GM18861 (cell line): ENCODE results near the gene CCNY.
"Not testable (repeated sequence)": the region's sequence is repeated elsewhere in the genome, so short reads cannot be mapped to it uniquely, and the experiment has no call there.

ENCODE experiments used
- ATAC-seq: cut with Tn5 transposase; IDR thresholded peaks from one replicate; pipeline ENCODE4 v1.9.1; 2021; ENCODE audit not compliant: unreplicated experiment

Gene CCNY

DNA sequence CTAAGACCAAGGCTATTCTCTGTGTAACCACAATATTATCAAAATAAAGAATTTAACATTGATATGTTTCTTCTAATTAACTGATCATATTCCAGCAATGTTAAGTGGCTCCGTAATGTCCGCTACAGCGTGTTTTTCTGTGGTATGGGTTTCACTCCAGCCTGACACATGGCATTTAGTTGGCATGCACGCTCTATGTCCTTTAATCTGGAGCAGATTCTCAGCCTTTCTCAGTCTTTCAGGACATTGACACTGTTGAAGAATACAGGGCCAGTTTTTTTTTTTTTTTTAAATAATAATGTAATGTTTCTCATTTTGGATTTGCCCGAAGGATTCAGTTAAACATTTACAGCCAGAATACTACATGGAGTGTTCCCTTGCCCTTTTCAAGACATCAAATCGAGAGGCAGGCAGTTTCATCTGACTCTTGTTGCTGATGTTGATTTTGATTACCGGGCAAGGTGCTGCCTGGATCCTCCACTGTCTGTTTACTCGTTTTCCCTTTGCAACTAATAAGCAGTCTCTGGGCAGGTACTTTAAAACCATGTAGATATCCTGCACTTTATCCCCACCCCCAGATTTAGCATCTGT lies 171.3 kb downstream of the CCNY start:
- no peak for ATAC-seq

DNA sequence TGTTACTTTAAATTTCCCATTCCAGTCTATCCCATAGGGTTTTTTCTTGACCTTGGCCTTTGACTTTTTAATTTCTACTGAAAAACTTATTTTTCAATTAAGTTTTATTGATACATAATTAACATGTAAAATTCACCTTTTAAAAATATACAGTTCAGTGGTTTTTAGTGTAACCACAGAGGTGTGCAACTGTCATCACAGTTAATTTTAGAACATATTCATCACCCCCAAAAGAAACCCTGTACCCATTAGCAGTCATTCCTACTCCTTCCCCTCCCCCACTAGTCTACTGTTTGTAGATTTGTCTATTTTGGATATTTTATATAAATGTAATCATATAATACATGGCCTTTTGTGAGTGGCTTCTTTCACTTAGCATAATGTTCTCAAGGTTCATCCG lies 172.3 kb downstream of the CCNY start:
- ATAC-seq, result no peak

DNA sequence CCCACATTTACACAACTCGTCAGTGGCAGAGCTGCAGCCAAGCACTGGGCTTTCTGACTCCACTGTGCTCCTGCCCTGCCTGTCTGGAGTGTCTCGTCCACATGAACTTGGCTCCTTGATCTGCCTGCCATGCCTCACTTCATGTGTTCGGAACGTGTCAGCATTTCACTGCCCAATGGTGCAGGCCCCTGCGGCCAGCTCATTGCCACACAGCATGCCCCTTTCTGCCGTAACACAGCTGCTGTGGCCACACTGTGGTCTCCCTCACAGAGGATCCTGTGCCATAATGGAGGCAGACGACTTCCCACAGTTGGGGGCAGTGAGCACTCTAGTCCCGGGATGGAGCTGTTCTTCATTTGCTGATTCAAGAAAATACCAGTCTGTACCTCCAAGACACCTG lies 174.6 kb downstream of the CCNY start:
- no peak for ATAC-seq

DNA sequence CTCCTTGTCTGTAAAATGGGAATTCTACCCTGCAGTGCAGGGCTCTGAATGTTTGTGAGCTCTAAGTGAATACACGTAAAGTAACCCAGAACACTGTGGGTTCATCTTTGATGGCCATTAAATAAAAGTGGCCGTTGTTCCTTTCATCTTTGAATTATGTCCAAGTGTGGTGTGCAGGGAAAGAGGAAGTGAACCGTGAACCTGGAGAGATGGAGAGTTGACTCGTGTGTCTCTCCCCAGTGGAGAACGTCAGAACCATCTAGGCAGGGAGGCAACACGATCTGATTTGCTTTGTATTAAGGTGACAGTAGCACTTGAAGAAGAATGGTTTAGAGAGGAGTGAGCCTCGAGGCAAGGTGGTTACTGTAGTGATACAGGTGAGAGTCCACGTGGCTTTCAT lies 175.3 kb downstream of the CCNY start:
- no peak for ATAC-seq

DNA sequence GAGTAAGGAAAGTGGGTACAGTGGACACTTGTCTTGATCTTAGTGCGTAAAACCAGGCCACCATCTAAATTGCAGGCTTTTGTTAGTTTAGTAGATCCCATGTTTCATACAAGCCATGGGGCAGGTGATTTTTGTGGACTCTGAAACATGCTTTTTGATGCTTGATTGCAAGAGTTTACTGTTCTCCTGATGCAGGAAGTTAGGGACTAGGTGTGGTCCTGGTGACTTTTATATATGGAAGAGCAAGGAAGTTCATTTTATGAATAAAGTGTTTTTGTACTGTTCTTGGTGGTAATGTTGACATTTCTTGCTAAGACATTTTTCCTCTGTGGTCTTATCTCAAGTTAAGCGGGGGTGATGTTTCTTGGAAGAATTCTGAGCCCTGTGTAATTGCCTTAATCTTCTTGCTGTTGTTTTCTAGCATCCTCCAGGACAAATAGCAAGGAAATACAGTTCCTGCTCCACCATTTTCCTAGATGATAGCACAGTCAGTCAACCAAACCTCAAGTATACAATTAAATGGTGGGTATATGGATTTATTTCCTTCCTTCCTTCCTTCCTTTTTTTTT lies 179.9 kb downstream of the CCNY start:
- no peak for ATAC-seq

DNA sequence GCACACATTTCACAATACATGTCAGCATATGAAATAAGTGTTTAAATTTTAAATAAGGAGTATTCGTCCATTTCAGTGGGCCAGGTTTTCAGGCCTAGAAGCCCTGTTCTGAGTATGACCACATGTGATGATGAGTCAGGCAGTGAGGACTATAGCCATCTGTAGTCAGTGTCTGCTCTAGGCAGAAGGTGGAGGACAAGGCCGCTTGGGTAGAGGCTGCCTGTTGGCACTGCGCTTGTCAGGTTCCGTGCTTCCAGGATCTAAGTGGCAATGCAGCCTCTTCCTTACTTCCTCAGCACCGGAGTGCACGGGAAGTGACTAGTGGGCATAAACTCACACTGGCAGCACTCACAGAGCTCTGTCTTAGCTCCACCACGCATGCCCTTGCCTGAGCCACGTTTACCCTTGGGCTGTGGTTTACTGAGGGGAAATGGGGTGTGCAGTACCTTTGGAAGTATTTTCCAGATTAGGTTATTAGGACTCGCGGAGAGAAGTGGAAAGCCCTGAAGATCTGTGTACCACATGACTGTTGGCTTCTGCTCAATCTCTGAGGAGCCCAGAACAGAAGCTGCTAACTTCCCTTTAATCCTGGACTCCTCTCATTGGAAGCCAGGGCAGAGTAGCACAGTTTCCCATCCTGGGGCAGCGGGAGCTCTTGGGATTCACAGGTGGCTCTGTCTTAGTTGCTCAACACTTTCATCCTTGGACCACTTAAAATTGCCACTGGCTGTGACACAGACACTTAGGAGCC lies 181.3 kb downstream of the CCNY start:
- no peak for ATAC-seq

DNA sequence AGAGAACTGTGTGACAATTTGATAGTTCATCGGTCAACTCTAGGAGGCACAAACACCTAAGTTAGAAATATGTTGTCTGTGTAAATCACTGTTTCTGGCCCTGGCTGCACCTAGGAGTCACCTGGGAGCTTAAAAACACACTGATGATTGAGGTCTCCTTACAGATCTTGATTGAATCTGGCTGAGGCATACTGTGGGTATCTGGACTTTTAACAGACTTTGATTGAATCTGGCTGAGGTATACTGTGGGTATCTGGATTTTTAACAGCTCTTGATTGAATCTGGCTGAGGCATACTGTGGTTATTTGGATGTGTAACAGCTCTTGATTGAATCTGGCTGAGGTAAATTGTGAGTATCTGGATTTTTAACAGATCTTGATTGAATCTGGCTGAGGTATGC lies 181.9 kb downstream of the CCNY start:
- not testable (repeated sequence) for ATAC-seq

DNA sequence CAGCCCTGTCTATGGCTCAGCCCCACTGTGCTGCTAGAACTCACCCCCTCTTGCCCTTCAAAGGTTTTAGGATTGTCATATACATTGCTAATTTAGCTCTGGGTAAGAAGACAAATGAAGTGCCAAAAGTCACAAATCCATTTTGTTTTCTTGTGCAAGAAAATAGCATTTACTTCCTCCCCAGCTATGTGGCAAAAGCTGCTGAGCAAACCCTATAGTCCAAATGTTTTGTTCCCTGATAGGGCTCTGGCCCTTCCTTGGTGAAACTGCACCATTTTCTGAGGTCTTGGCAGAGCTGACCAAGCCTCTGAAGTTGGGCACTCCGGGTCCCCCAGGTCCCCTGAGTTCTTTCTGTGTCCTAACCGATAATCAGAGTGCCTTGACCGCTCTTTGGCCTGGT lies 184.7 kb downstream of the CCNY start:
- no peak for ATAC-seq

DNA sequence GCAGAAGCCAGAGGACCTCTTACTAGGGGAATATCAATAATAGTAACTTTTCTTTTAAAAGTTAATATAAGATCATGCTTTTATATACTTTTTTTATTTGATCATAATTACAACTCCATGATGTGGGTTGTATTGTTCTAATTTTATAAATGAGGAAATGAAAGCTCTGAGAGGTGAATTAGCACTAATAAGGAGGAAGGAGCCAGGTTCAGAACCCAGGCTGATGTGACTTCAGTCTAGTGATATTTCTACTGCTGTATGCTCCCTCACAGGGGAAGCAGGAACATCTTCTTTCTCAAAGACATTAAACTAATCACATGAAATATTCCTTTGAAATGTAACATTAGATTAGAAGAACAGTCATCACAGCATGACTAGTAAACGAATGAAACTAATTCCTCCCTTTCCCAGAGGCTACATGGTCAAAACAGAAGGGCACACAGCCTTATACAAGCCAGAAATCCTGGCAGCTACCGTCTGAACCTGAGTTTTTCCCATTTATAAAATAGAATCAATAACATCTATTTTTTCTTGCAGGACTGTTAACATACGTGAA lies 187.4 kb downstream of the CCNY start:
- peak; percentile 51 for ATAC-seq

DNA sequence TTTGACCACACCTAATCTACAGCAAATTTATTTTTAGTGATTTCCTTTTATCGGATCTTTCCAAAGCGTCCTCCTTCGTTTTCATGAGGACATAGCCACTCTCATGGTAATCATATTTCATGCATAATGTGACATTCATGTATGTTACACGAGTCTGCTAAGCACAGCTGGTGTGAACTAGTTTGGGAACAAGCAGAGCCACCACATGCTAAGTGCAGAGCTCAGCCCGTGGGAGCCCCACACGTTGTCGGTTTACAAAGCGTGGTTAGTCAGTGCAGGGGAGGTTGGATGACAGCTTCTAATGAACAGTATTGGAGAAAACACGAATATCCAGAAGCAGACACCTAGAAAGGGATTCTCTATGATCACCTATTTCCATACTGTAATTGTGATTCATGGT lies 190.4 kb downstream of the CCNY start:
- ATAC-seq, result no peak

DNA sequence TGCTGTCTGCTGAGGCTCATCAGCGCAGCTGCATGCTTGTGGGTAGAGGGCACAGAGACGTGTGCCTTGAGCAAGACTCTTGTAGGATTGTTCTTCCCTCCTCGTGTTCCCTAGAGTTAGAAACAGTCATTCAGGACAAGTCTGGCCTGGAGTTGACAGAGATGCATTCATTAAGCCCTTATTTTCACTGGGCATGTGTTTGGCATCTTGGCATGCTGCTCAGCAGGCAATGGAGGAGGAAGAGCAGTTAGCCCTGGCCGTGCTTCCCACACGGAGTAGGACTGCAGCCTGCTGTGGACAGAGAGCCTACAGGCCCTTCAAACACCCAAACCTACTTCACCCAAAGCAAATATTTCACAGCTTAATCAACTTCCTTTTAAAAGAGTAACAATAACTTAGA lies 195.8 kb downstream of the CCNY start:
- no peak for ATAC-seq

DNA sequence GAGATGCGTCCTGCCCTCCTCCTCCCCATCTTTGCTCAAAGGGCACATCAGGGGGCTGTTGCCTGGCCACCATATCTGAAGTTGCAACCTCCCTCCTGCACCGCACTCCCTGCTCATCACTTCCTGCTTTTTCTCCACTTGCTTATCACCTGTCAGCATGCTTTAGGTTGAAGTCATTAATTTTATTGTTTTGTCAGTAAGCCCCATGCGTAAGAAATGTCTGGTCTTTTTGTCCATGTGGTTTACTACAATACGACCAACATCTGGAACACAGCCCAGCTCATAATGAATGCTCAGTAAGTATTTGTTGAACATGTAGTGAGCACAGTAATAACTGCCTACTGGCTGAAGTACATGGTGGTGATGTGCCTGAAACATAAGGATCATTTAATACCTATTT lies 197.3 kb downstream of the CCNY start:
- ATAC-seq, result no peak

DNA sequence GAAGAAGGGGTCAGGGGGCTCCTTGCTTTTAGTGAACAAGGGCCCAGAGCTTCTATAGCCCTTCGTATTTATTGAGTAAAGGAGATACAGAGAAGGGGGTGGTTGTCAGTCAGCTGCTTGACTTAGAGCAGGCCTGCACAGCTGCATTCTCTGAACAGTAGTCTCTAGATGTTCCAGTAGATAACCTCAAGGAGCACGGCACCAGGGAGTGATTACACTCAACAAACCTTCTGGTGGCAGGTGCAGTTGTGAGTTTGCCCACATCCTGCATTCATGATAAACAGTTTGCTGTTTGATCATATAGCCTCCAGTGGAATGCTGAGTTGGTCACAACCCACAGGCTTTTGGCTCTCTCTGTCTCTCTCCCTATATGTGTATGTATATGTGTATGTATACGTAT lies 198.8 kb downstream of the CCNY start:
- no peak for ATAC-seq

DNA sequence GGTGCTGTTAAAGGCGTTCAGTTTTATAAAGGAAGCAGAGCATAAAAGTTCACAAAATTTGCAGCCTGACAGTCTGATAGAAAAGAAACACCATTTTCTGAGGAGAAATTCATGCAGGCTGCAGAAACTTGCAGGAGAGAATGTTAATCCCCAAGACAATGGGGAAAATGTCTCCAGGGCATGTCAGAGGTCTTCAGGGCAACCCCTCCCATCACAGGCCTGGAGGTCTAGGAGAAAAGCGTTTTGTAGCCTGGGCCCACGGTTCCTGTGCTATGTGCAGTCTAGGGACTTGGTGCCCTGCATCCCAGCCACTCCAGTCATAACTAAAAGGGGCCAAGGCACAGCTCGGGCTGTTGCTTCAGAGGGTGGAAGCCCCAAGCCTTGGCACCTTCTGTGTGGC lies 200.5 kb downstream of the CCNY start:
- no peak for ATAC-seq

DNA sequence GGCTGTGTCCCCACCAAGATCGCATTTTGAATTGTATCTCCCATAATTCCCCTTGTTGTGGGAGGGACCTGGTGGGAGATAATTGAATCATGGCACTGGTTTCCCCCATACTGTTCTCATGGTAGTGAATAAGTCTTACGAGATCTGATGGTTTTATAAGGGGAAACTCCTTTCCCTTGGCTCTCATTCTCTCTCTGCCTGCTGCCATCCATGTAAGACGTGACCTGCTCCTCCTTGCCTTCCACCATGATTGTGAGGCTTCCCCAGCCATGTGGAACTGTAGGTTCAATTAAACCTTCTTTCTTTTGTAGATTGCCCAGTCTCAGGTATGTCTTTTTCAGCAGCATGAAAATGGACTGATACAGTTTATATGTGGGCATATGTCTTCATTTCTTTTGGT lies 201.6 kb downstream of the CCNY start:
- not testable (repeated sequence) for ATAC-seq

DNA sequence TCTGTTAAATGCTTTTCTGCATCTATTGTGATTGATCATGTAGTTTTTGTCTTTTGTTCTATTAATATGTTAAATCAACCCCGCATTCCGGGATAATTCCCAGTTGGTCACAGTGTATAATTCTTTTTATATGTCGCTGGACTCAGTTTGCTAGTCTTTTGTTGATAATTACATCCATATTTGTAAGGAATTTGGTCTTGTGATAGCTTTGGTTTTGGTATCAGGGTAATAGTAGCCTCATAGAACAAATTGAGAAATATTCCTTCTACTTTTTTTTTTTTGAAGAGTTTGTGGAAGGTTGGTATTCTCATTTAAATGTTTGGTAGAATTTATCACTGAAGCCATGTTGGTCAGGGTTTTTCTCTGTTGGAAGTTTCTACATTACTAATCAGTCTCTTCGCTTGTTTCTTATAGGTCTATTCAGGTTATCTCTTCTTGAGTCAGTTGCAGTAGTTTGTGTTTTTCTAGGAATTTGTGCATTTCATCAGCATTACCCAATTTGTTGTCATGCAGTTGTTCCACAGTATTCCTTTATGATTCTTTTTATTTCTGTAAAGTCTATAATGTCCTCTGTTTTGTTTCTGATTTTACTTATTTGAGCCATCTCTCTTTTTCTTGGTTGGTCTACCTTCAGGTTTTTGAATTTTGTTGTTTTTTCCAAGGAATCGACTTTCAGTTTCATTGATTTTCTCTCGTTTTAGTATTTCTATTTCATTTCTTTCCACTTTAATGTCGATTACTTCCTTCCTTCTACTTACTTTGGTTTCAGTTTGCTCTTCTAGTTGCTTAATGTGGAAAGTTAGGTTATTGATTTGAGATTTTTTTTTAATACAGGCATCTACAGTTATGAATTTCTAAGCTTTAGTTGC lies 204.2 kb downstream of the CCNY start:
- no peak for ATAC-seq

DNA sequence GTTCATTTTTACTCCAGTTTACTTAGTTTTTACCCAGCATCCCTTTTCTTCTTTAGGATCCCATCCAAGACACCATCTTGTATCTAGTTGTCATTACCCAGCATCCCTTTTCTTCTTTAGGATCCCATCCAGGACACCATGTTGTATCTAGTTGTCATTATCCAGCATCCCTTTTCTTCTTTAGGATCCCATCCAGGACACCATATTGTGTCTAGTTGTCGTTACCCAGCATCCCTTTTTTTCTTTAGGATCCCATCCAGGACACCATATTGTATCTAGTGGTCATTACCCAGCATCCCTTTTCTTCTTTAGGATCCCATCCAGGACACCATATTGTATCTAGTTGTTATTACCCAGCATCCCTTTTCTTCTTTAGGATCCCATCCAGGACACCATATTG lies 205.4 kb downstream of the CCNY start:
- no peak for ATAC-seq

DNA sequence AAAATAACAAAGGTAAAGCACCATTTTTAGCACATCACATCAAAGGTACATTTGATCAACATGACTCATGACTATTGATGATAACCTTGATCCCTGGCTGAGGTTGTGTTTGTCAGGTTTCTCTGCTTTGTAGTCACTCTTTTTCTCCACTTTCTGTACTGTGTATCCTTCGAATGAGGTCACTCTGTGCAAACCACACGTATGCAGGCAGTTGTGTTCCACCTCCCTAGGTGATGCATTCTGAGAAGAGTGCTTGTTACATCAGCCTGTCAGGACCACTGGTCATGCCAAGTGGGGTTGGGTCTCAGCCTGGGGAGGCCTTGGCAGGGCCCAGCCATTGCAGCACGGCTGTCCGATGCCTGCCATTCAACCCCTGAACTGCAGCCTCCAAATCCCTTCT lies 206.0 kb downstream of the CCNY start:
- no peak for ATAC-seq

DNA sequence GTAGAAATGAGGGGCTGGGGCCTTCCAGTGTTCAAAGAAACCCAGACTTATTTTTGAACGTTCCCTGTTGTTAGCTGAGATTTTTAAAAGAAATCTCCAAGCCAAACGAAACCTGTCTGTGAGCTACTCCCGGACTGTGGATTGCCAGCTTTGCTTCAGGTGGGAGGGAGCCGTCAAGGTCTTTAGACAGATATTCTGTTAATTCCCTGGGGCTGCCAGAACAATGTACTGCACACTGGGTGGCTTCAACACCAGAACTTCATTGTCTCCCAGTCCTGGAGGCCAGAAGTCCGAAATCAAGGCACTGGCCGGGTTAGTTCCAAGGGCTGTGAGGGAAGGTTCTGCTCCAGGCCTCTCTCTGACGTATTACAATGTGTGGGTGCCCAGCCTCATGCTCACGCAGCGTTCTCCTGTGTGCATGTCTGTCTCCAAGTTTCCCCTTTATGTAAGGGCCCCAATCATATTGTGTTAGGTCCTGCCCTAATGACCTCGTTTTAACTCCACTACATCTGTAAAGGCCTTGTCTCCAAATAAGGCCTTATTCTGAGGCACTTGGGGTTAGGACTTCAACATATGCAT lies 208.9 kb downstream of the CCNY start:
- ATAC-seq, result no peak

DNA sequence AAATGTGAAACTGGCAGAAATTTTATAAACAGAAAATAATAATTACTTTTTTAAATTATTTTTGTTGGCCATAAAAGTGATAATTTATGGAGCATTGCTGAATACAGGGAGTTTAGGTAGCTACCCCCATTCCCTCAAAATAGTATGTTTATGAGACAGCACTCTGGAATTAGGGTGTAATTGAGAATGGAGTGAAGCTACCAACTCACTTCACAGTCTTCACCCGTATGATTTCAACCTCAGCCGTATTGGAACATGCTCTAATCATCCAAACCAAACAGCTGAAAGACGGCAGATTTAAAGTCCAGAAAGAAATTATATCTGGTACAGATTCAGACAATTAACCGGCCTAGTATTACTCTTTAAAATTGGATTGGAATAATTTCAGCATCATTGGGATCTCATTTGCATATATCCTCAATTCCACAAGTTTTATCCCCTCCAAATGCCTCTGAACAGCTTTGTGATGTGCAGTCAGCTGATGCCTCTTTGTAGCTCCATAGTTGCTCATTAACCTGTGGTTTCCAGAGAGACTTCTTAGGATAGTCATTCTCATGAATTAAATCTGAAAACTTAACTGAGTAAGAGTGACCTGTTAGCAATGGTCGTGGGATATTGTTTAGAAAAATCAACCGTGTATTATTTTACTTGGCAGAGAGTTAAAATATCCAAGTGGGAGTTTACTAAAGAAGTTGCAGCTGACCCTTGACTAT lies 209.7 kb downstream of the CCNY start:
- ATAC-seq, result peak; percentile 80
